A549 (cell line): Measurements from ENCODE around the gene SIRT2.

ENCODE experiments used
- BHLHE40 ChIP-seq: IDR thresholded peaks from 2 replicates; pipeline ENCODE4 v1.6.1; 2012; ENCODE audit warnings: low read depth, low read length, inconsistent platforms
- CHD2 ChIP-seq: fragments of 150-350 bp; IDR thresholded peaks from 2 replicates; pipeline ENCODE4 v1.6.1; 2014; ENCODE audit warnings: low read length; ENCODE audit not compliant: partially characterized antibody
- E2F6 ChIP-seq: IDR thresholded peaks from 2 replicates; pipeline ENCODE4 v1.6.1; 2012; ENCODE audit warnings: low read depth, borderline replicate concordance
- EP300 ChIP-seq, 2 experiments: fragments of >200 bp; sonication (Bioruptor Twin); formaldehyde crosslinking; IDR thresholded peaks; 2 replicates in 1 of 2; 3 replicates in 1 of 2; pipeline ENCODE4 v1.6.1; 2016 to 2017
- MAZ ChIP-seq: fragments of 150-350 bp; IDR thresholded peaks from 2 replicates; pipeline ENCODE4 v1.6.1; 2014; ENCODE audit warnings: antibody characterized with exemption, low read depth, low read length, borderline replicate concordance
- NFE2L2 ChIP-seq: fragments of 150-350 bp; conservative IDR thresholded peaks from 2 replicates; pipeline ENCODE4 v1.6.1; 2014; ENCODE audit warnings: low read length
- POLR2A ChIP-seq: IDR thresholded peaks from 2 replicates; pipeline ENCODE4 v1.6.1; 2012; ENCODE audit warnings: mild to moderate bottlenecking, low read length
- RFX5 ChIP-seq: fragments of 450-650 bp; IDR thresholded peaks from 2 replicates; pipeline ENCODE4 v1.7.1; 2014; ENCODE audit warnings: antibody characterized with exemption, mild to moderate bottlenecking, moderate library complexity
- ZSCAN20 ChIP-seq: fragments of 250-450 bp; sonication (Bioruptor Pico); IDR thresholded peaks from 2 replicates; pipeline ENCODE4 v1.8.0; 2022; ENCODE audit warnings: mild to moderate bottlenecking, moderate library complexity
- TF ChIP-seq, protein P1 (sequence below): fragments of >200 bp; sonication (Bioruptor Twin); formaldehyde crosslinking; IDR thresholded peaks from 3 replicates; pipeline ENCODE4 v1.5.1; 2016
- TF ChIP-seq, protein P2 (sequence below): IDR thresholded peaks from 2 replicates; pipeline ENCODE4 v1.6.1; 2012

DNA sequence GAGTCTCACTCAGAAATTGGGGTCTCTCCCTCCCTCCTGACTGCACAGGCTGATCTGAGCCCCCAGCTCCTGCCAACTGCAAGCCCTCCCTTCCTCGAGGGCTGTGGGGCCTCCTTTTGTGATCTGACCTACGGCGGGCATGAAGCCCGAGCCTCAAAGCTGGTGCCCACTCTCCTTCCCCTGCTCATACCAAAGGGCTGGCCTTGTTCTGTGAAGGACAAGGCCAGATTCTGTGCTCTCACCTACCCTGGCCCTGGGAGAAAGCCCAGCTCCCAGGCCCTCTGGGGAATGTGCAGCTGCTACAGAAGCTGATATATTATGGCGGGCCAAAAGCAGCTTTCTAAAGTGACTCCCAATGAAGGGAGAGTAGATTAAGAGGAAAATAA, 58.8 kb downstream of the SIRT2 start:
- TF ChIP-seq, protein P1, sequence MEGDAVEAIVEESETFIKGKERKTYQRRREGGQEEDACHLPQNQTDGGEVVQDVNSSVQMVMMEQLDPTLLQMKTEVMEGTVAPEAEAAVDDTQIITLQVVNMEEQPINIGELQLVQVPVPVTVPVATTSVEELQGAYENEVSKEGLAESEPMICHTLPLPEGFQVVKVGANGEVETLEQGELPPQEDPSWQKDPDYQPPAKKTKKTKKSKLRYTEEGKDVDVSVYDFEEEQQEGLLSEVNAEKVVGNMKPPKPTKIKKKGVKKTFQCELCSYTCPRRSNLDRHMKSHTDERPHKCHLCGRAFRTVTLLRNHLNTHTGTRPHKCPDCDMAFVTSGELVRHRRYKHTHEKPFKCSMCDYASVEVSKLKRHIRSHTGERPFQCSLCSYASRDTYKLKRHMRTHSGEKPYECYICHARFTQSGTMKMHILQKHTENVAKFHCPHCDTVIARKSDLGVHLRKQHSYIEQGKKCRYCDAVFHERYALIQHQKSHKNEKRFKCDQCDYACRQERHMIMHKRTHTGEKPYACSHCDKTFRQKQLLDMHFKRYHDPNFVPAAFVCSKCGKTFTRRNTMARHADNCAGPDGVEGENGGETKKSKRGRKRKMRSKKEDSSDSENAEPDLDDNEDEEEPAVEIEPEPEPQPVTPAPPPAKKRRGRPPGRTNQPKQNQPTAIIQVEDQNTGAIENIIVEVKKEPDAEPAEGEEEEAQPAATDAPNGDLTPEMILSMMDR = no peak
- no peak for TF ChIP-seq RFX5
- TF ChIP-seq EP300 (IDR thresholded peaks at IDR 0.05) = no peak
- TF ChIP-seq CHD2 = no peak
- no peak for TF ChIP-seq NFE2L2
- TF ChIP-seq E2F6 = no peak
- TF ChIP-seq POLR2A = no peak
- no peak for TF ChIP-seq MAZ
- TF ChIP-seq ZSCAN20 (CRISPR knock-in tag) = no peak
- TF ChIP-seq BHLHE40 = no peak
- TF ChIP-seq, protein P2, sequence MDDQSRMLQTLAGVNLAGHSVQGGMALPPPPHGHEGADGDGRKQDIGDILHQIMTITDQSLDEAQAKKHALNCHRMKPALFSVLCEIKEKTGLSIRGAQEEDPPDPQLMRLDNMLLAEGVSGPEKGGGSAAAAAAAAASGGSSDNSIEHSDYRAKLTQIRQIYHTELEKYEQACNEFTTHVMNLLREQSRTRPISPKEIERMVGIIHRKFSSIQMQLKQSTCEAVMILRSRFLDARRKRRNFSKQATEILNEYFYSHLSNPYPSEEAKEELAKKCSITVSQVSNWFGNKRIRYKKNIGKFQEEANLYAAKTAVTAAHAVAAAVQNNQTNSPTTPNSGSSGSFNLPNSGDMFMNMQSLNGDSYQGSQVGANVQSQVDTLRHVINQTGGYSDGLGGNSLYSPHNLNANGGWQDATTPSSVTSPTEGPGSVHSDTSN = no peak
